GM12891 (cell line): Measurements from ENCODE around the gene HPRT1.

ENCODE experiments used
- POLR2A ChIP-seq: IDR thresholded peaks from 2 replicates; pipeline ENCODE4 v1.6.1; 2011; ENCODE audit warnings: low read depth, low read length, control low read depth
- POLR2AphosphoS5 ChIP-seq: IDR thresholded peaks from 2 replicates; pipeline ENCODE4 v1.6.1; 2011; ENCODE audit warnings: low read depth, low read length, control low read depth
- POU2F2 ChIP-seq: IDR thresholded peaks from 2 replicates; pipeline ENCODE4 v1.6.1; 2011; ENCODE audit warnings: low read depth, mild to moderate bottlenecking, control low read depth, low read length, moderate library complexity
- SPI1 ChIP-seq: IDR thresholded peaks from 2 replicates; pipeline ENCODE4 v1.6.1; 2011; ENCODE audit warnings: low read depth, low read length, control low read depth
- TAF1 ChIP-seq: IDR thresholded peaks from 2 replicates; pipeline ENCODE4 v1.6.1; 2011; ENCODE audit warnings: low read depth, low read length, control low read depth

DNA sequence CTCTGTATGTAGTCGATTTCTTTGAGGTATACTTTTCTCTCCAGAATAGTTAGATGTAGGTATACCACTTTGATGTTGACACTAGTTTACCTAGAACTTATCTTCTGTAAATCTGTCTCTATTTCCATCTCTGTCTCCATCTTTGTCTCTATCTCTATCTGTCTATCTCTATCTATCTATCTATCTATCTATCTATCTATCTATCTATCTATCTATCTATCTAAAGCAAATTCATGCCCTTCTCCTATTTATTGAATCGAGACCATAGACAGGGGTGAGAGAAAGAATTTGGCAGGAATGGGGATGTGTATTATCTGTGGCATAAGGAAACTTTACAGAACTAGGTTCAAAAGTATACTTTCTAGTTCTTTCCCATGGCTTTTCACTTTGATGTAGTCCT is 21.4 kb downstream of the HPRT1 start:
- no peak for TF ChIP-seq POLR2A
- no peak for TF ChIP-seq POLR2AphosphoS5
- no peak for TF ChIP-seq TAF1
- TF ChIP-seq SPI1 = no peak
- no peak for TF ChIP-seq POU2F2
